HG03460 (cell line): ENCODE data around the gene RRBP1.
A peak's percentile ranks its signal among the peaks of the same experiment; 100 is the strongest.

Experiments
- ATAC-seq: cut with Tn5 transposase; IDR thresholded peaks from one replicate; pipeline ENCODE4 v1.9.1; 2021; ENCODE audit not compliant: unreplicated experiment

Gene RRBP1

DNA sequence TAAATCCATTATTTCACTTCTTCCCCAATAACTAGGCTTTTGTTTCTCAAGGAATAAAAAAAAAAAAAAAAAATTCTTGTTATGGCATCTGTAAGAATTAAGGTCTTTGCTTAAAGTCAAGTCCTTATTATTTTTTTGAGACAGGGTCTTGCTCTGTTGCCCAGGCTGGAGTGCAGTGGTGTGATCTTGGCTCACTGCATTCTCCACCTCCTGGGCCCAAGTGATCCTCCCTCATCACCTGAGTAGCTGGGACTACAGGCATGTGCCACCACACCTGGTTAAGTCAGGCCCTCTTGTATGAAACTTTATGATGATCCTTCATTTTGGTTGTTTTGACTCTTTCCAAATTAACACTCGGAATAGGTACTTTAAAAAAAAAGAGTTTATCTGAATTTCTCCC, 94.9 kb downstream of the RRBP1 start:
- no peak for ATAC-seq

DNA sequence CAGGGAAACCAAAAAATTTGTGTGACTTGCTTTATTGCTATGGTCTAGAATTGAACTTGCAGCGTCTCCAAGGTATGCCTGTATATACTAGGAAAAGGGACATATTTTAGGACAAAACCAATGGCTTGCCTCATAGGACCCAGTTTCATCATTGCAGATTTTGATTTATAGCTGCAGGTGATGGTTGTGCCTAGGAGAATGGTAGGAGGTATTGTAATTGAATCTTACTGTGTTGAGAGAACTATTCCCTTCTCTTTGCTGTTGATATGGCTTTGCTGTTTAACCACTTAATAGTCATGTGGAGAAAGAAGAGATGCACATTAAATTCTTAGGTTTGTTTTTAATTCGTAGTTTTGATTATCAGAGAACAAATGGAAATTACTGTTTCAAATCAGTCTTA, 95.8 kb downstream of the RRBP1 start:
- no peak for ATAC-seq

DNA sequence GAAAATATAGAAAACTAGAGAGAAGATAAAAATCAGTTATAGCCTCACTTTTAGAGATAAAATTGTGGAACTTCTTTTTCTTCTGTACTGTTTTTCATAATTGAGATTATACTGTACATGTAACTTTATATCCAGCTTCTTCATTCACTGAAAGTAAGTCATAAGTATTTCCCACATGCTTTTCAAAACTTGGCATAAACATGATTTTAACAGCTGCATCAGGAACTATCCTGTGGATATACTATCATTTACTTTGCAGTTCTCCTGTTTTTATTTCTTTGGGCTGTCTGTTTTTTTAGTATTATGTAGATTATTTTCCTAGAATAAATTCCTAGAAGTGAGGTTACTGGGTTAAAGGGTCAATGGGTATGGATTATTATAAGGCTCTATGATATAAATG, 97.4 kb downstream of the RRBP1 start:
- no peak for ATAC-seq

DNA sequence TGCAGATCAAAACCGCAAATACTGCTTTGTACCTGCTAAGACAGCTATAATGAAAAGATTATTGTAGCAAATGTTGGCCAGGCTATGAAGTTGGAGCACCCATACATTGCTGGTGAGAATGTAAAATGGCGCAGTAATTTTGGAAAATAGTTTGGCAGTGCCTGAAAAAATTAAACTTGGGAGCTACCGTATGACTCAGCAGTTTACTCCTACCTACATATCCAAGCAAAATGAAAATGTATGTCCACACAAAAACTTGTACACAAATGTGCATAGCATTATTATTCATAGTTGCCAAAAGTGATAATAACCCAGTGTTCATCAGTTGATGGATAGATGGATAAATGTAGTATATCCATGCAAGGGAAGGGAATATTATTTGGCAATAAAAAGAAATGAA, 98.9 kb downstream of the RRBP1 start:
- no peak for ATAC-seq

DNA sequence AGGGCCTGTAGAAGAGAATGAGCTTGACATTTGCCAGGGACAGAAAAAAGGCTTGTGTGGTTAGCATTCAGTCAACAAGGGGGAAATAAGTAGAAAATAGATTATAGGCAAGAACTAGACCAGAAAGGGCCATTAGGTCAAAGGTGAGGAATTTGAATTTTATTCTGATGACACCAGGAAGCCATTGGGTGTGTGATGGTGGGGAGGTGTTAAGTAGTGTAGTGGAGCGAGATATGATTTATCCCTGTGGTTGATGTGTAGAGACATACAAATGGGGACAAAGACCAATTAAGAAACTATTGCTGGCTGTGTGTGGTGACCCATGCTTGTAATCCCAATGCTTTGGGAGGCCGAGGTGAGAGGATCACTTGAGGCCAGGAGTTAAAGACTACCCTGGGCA, 101.1 kb downstream of the RRBP1 start:
- no peak for ATAC-seq

DNA sequence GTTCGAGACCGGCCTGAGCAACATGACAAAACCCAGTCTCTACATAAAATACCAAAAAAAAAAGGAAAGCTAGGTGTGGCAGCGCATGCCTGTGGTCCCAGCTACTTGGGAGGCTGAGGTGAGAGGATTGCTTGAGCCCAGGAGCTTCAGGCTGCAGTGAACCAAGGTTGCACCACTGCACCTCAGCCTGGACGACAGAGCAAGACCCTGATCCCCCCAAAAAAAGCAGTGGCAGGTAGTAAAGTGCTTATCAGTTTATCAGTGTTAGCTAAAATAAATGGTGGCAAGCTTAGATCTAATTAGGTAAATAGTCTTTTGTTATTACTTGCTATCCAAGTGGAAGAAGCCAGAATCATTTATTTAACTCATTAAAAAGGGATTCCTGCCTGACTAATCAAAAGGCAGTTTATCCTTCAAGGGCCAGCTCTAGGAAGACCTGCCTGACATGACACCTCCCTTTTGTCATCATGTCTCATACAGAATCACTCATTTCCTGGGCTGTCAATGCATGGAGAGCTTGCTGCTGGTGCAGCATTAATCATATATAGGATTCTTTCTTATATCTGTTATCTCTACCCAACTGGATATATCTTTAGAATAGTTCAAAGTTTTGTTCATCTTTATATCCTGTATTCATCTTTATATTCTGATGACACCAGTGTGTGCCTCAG, 102.5 kb downstream of the RRBP1 start:
- no peak for ATAC-seq

DNA sequence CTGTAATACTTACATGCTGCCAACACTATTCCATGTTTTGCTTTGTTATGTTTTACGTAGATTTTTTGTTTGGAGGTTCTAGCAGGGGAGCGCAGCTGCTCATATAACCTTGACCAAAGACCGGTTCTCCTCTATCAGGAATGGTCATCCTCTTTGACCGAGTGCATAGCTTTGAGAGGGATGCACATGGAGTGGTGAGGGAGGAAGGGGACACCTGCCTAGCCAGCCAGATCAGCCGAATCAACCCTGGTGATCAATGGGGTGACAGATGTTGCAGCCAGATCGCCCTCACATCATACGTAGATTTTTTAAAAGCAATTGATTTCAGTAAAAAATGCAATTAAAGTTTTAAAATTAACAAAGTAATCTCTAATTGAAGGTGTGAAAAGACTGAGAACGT, 105.8 kb downstream of the RRBP1 start:
- ATAC-seq, result no peak

DNA sequence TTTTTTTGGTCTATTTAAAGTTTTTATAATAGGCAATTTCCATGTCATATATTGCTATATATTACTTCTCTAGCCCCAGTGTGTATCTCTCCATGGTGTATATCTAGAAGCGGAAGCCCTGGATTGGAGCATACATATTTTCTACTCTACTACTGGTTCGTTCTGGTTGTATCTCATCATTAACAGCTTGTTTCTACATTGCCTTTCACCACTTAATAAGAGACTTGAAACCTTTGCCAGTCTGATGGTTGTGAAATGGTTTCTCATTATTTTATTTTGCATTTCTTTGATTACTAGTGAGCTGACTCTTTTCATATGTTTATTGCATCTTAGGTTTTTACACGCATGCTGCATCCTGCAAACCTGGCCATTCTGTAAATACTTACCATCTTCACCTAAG, 108.6 kb downstream of the RRBP1 start:
- no peak for ATAC-seq

DNA sequence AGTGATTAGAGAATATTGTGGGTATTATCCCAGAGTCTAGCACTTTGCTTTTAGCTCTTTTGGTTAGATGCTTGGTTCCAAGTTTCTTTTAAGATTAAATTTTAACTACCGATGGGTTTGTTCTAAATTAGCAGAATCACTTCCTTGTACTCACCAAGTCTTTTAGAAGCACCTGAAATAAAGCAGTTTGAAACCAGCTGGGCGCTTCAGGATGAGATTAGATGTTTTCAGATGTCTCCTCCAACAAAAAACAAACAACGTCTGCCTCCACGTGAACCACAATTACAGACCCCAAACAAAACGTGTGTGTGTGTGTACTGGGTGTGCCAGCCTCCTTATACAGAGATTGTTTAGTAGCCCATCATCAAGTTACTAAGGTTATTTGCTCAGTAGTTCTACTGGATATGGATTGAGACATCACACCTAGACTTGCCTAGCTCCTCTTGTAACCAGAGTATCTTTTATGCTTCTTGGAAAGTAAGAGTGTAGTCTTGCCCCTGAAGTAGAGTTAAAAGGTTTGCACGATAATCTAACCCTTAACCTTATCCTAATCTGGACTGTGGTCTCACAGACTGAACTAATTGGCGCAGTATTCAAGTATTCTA, 109.9 kb downstream of the RRBP1 start:
- no peak for ATAC-seq

DNA sequence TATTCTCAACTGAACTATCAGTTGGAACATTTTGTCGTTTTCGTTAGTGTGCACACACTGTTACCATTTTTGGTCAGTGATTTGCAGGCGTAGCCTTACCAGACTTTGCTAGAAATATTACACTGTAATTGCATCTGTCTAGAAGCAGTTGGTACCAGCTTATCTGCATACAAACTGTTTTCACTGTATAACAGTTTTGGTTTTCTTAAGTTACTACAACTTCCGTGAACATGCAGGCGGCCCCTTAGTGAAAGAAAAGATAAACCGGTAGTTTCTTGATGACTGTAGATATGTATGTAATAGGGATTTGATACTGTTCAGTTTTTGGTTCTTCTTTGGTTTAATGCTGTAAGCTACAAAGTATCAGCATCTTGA, 110.9 kb downstream of the RRBP1 start:
- ATAC-seq, result no peak

DNA sequence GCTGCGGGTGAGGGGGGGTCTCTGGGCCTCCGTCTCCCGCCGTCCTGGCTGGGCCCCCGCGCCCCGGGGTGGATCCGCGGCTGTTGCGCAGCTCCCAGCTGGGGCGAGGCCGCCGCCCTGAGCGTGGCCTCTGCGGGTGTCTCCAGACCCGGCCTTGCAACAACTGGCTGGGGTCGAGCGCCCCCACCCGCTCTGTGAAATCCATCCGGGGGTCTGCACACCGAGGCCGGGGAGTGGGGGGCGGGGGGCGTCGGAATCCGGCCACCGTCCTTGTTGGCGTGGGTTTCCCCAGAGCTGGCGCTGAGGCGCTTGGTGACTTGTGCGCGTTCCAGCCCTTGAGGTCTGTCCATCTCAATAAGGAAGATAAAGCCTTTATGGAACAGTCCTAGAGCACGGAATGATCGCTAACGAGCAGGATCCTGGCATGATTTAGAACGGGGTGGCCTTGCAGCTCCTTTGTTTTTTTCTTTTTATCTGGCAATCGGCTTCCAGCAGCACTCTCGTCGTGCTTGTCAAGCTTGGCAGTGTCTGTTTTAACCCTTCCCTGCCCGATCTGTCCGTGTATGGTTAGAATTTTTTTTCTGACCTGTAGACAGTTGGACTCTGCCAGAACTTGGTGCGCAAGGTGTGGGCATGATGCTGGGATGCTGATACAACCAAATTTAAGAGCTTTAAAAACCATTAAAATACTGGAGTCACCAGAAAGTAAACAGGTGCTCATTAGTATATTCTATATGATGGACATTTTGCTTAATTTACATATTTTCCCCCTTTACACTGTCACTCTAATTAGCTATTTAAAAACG, 111.5 kb downstream of the RRBP1 start:
- ATAC-seq, result peak; percentile 37

DNA sequence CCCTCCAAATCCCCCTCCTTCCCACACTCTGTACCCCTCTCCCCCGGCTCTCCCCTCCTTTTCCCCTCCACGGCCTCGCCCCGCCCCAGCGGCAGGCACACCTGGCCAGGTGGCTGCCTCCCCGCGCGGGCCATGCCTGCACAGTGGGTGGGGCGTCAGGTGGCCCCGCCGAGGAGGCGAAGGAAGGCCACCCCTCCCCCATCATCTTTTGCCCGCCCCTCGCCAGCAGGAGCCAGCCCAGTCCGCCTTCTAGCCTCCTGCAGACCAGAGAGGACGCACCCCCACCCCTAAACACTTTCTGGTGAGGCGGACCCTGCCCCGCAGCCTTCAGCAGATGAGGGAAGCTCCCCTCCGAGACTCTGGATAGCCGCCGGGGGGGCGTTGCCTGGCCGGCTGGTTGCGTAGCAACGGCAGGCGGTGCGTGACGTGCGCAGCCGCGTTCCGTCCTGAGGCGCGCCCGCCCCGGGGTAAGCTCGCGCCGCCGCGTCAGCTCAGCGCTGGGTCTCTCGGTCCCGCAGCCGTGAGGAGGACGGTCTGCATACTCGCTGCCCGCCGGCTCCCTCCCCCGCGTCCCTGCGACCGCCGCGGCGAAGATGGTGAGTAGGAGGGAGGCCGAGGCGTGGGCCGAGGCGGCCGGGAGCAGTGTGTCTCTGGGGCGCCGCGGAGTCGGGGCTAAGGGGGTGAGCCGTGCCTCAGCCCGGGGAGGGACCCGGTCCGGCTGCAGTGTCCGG, 112.3 kb downstream of the RRBP1 start, which contains the start of gene DSTN:
Gene DSTN (plus strand): TSS at position 460 of the 731 bp plus-strand sequence. CDS start 134 bp downstream, at position 594.
- ATAC-seq, result peak; percentile 86

DNA sequence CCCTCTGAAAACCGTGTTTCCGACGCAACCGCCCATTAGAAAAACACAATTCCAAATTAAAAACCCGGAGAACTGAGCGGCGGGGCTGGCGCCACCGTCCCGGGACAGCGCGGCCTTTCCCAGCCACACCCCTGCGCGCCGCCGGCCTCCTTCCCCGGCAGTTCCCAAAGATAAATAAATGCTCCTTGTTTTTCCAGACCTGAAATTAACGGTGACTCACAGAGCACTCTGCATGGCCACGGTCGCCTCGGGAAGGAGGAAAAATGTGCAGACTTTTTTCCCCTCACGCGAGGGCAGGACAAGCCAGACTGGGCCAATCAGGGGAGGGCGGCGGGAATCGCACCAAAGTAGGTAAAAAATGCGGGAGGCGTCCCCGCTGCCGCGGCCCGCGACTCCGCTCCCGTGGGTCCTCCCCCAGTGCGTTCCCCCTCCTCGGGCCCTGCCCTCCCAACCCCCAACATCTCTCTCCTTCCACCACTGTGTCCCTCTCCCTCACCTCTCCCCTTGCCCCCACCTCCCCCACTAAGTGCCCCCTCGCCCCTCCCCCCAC, 113.0 kb downstream of the RRBP1 start:
- no peak for ATAC-seq

DNA sequence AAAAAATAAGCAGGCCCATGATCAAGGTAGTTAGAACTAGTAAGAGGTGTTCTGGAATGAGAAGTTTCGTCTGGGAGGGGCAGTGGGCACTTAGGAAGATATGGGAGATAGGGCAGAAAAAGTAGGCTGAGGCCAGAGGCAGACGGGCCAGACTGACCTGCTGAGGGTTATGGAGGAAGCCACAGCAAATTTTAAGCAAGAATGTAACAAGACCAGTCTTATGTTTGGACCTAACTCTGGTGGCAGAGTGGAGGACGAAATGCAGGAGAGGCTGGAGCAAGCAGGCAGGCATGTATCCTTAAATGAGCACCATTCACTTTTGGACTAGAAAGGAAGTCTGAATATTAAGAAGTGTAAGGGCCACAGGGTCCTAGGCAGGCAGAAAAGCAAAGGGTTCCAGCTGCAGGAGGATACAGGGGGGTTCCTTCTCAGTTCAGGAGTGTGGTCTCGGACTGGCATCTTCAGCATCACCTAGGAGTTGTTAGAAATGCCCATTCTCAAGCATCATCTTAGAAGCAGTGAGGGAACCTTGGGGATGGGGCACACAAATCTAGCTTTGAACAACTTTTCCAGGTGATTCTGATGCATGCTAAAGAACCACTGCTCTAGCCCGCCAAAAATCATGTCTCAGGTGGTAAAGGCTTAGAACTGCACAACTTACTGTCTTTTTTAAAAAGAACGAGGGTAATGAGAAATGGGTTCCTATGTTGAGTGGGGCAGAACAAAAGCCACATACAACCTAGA, 113.8 kb downstream of the RRBP1 start:
- ATAC-seq, result no peak

DNA sequence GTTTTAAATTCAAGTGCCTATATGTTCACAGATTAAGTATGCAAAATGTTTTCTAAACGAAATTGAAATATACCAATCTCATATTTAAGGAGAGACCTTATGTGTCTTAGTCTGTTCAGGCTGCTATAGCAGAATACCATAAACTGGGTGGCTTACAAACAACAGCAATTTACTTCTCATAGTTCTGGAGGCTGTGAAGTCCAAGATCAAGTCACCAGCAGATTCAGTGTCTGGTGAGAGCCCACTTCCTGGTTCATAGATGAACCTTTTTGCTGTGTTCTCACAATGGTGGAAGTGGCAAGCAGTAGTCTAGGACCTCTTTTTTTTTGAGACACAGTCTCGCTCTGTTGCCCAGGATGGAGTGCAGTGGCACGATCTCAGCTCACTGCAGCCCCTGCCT, 115.7 kb downstream of the RRBP1 start:
- ATAC-seq, result no peak

DNA sequence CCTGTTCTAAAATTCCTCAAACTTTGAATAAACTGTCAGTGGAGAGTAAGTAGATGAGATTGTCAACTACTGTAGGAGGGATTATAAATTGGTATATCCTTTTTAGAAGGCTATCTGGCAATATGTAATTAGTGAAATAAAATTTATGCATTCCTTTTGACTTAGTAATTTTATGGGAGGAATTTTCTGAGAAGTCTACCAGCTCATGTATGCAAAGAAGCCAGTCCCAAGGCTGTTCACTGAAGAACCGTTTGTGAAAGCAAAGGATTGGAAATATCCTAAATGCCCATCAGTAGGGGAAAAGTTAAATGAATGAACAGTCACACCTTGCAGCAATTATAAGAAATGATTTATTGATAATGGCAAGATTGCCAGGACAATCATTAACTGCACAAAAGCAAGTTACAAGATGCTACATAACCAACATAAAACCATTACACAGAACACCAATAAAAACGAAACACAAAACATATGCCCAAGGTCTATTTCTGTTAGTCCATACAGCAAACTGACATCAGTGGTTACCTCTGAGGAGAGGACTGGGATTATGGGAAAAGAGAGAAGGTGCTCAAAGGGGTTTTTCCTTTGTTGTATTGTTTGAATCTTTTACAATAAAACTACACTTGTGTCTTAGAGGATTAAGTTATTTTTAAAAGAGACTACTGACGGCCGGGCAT, 116.7 kb downstream of the RRBP1 start:
- ATAC-seq, result no peak
